GM21390 (cell line): ENCODE data around the gene OAS3.
A peak's percentile ranks its signal among the peaks of the same experiment; 100 is the strongest.
"Not testable (repeated sequence)": the region's sequence is repeated elsewhere in the genome, so short reads cannot be mapped to it uniquely, and the experiment has no call there.

Experiments
- ATAC-seq: cut with Tn5 transposase; IDR thresholded peaks from one replicate; pipeline ENCODE4 v1.9.1; 2021; ENCODE audit not compliant: unreplicated experiment

OAS3 gene

GRCh38 chr12:112980491-112981158 lies 42.4 kb downstream of the OAS3 start:
- ATAC-seq = no peak

GRCh38 chr12:112985642-112986290 lies 47.5 kb downstream of the OAS3 start:
- ATAC-seq = no peak

- ATAC-seq = no peak
These were observed 48.1 kb downstream of the OAS3 start for GRCh38 chr12:112986291-112986800.

- no peak for ATAC-seq
These were observed 49.3 kb downstream of the OAS3 start for GRCh38 chr12:112987561-112987960.

- no peak for ATAC-seq
These were observed 50.0 kb downstream of the OAS3 start for GRCh38 chr12:112988224-112988623.

GRCh38 chr12:112988823-112989385 lies 50.6 kb downstream of the OAS3 start:
- not testable (repeated sequence) for ATAC-seq

GRCh38 chr12:112989806-112990205 lies 51.5 kb downstream of the OAS3 start:
- ATAC-seq = no peak

GRCh38 chr12:112992541-112993398 lies 54.5 kb downstream of the OAS3 start:
- ATAC-seq = no peak

GRCh38 chr12:112995008-112995407 lies 56.7 kb downstream of the OAS3 start:
- ATAC-seq = no peak

GRCh38 chr12:112996501-112996900 lies 58.2 kb downstream of the OAS3 start:
- ATAC-seq = no peak

GRCh38 chr12:112997506-112997905 lies 59.2 kb downstream of the OAS3 start:
- ATAC-seq = no peak

- peak; percentile 98 for ATAC-seq
These were observed 60.9 kb downstream of the OAS3 start for GRCh38 chr12:112998987-112999767.

- no peak for ATAC-seq
These were observed 62.2 kb downstream of the OAS3 start for GRCh38 chr12:113000433-113000832.

GRCh38 chr12:113002155-113002554 lies 63.9 kb downstream of the OAS3 start:
- no peak for ATAC-seq

GRCh38 chr12:113002676-113003075 lies 64.4 kb downstream of the OAS3 start:
- no peak for ATAC-seq

- ATAC-seq = no peak
These were observed 65.4 kb downstream of the OAS3 start for GRCh38 chr12:113003636-113004035.

GRCh38 chr12:113005762-113006161 lies 67.5 kb downstream of the OAS3 start:
- ATAC-seq = no peak

GRCh38 chr12:113006206-113006605 lies 67.9 kb downstream of the OAS3 start:
- ATAC-seq = no peak

- ATAC-seq = no peak
These were observed 68.4 kb downstream of the OAS3 start for GRCh38 chr12:113006641-113007040.

- no peak for ATAC-seq
These were observed 68.9 kb downstream of the OAS3 start for GRCh38 chr12:113007166-113007565.

- no peak for ATAC-seq
These were observed 72.4 kb downstream of the OAS3 start for GRCh38 chr12:113010701-113011100.
